Measurements from ENCODE around the gene RBMS1. TPM values are rescaled to one million over a fixed set of nuclear protein-coding genes. Genes with fewer than 3 reads are reported as not detected.

The RBMS1 gene
- total RNA-seq, 1 experiment from 2014 or later = 77.5 TPM

DNA sequence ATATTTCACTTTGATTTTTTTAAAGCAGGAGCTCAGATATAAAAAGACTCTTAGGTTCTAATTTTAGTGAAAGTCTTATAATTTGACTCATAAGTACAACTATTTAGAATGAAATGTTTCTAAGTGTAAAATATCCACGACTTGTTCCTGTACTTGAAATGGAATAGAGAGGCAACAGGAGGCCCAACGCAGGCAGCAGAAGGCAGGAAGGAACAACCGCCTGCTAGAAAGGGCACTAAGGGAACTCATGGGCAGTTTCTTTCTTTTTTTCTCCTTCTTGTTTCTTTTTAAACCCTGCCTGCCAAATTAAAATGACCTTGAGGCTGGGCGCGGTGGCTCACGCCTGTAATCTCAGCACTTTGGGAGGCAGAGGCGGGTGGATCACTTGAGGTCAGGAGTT is 51.0 kb downstream of the RBMS1 start:
- Histone ChIP-seq H3K27me3 (ENCODE audit: insufficient read depth, low read length) (no peaks in the 10 kb centered on the region), H3K14ac (ENCODE audit: insufficient read depth, low read length) (no peak overlapping the region), H2BK120ac (ENCODE audit: low read depth, low read length, poor library complexity, severe bottlenecking) (no peak overlapping the region), H3K9me3 (ENCODE audit: control insufficient read depth, low read depth, low read length) (no peaks in the 10 kb centered on the region), H4K20me1 (ENCODE audit: control insufficient read depth, insufficient read depth, insufficient read length) (no peaks in the 10 kb centered on the region), H3K18ac (ENCODE audit: insufficient read length, low read depth, low read length) (no peak overlapping the region), H2BK5ac (ENCODE audit: insufficient read length, low read length) (no peak overlapping the region), H2AK5ac (ENCODE audit: insufficient read length, low read length) (no peak overlapping the region), H3K23me2 (ENCODE audit: insufficient read length, low read depth, low read length, poor library complexity, severe bottlenecking) (no peaks in the 10 kb centered on the region), H3K79me1 (ENCODE audit: insufficient read depth, low read depth, low read length, poor library complexity, severe bottlenecking) (peaks cover 4% of the 10 kb centered on the region), H2BK12ac (ENCODE audit: insufficient read length, low read depth, low read length) (no peak overlapping the region), H2BK15ac (ENCODE audit: low read depth, low read length) (no peak overlapping the region), H4K91ac (ENCODE audit: insufficient read length, low read depth, low read length) (no peak overlapping the region), H3K23ac (ENCODE audit: insufficient read length, low read depth, low read length) (no peak overlapping the region), H3K9ac (ENCODE audit: extremely low read depth, insufficient read length, low read length) (no peak overlapping the region), H3K4me2 (ENCODE audit: insufficient read depth, insufficient read length, low read length) (no peak overlapping the region), H3K4me1 (ENCODE audit: insufficient read depth, low read length) (no peaks in the 10 kb centered on the region), H3K79me2 (ENCODE audit: insufficient read depth, low read length) (no peaks in the 10 kb centered on the region), H3K56ac (ENCODE audit: insufficient read length, low read depth, low read length) (no peak overlapping the region), H2AFZ (ENCODE audit: low read length) (no peak overlapping the region), H4K5ac (ENCODE audit: insufficient read length, low read depth, low read length) (no peak overlapping the region), H3K27ac (ENCODE audit: insufficient read length, low read depth, low read length) (no peak overlapping the region), H2BK20ac (ENCODE audit: low read depth, low read length, poor library complexity, severe bottlenecking) (no peak overlapping the region), H3K4ac (ENCODE audit: low read depth, low read length) (no peak overlapping the region), H3T11ph (ENCODE audit: low read length) (no peak overlapping the region), H4K8ac (replicated peaks; ENCODE audit: insufficient read length, low read depth, low read length) (no peak overlapping the region)
- H3K27ac Mint-ChIP-seq = no peak overlapping the region
- DNase-seq = no peak
- no peaks in the 10 kb centered on the region for H3K27me3 Mint-ChIP-seq (ENCODE audit: low read depth)
- WGBS (ENCODE audit: extremely low coverage, insufficient read length, low lambda C conversion rate) = no CpG with 5 or more reads among the region's 7 CpGs
- peaks cover 18 to 19% of the 10 kb centered on the region in 2 experiments for H3K9me3 Mint-ChIP-seq
- H3K4me1 Mint-ChIP-seq = peaks cover 0 to 4% of the 10 kb centered on the region in 2 experiments; a peak in 1 of 4 replicates
- TF ChIP-seq, protein P1, sequence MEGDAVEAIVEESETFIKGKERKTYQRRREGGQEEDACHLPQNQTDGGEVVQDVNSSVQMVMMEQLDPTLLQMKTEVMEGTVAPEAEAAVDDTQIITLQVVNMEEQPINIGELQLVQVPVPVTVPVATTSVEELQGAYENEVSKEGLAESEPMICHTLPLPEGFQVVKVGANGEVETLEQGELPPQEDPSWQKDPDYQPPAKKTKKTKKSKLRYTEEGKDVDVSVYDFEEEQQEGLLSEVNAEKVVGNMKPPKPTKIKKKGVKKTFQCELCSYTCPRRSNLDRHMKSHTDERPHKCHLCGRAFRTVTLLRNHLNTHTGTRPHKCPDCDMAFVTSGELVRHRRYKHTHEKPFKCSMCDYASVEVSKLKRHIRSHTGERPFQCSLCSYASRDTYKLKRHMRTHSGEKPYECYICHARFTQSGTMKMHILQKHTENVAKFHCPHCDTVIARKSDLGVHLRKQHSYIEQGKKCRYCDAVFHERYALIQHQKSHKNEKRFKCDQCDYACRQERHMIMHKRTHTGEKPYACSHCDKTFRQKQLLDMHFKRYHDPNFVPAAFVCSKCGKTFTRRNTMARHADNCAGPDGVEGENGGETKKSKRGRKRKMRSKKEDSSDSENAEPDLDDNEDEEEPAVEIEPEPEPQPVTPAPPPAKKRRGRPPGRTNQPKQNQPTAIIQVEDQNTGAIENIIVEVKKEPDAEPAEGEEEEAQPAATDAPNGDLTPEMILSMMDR (conservative IDR thresholded peaks at IDR 0.05) = no peak
- no peak overlapping the region for H3K4me3 Mint-ChIP-seq
- H3K36me3 Mint-ChIP-seq (ENCODE audit: insufficient read depth in 1 of 3, low read depth in 3 of 3) = peaks cover 23 to 50% (median 33%) of the 10 kb centered on the region in 3 experiments

Measured in H9 (cell line).